ENCODE results near the gene F10.

F10 gene

DNA sequence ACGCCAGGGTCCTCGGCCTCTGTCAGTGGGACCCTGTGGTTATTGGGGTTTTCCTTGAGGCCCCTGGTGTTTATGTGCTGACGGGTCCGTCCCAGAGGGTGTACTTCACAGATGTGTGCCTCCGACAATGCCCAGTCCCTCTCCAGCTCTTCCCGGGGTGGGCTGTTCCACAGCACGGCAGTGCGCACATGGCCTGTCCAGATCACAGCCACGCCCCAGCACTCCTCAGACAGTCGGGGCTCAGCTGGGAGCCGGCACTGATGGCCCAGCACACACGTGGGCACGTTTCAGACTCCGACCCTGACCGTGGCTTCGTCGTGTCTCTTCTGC lies 33.9 kb upstream of the F10 start:
- DNase-seq (ENCODE audit: insufficient read length) (no peak), FAIRE-seq (no peak)
- TF ChIP-seq TAF1 (IDR thresholded peaks at IDR 0.05; ENCODE audit: borderline replicate concordance, low read depth, low read length) (no peak), POLR2A (IDR thresholded peaks at IDR 0.05; ENCODE audit: low read depth, low read length) (no peak), POLR2AphosphoS5 (IDR thresholded peaks at IDR 0.05; ENCODE audit: low read depth, low read length) (no peak)

DNA sequence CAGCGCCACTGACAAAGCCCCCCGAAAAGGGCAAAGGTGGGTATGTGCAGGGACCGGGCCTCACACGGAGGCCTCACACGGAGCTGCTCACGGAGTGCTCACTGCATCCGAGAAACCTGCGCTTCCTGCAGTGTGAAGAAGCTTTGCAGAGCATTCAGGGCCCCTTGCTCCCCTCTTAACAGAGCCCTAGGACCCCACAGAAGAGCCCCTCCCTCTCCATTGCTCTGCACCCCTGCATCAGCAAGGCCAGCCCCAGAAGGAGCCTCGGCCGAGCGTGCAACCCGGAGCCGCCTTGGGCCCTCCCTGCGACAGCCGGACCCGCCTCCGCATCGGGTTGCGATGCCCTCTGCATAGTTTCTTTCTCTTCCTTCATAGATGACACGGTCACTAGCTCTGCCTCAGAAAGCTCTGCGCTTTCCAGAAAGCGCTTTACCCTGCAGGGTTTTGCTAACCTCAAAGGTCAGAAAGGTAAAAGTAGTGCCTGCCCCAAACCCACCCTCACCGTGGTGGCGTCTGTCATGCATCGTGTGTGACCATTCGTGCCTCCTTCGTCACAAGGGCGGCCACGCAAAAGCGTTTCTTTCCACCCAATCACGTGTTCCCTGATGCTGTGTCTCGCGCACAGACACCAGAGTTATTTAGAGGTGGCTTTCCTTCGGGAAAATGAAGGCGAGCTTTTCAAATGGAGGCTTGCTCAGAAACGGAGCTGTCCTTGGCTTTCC lies 32.7 kb upstream of the F10 start:
- no peak for FAIRE-seq
- DNase-seq (ENCODE audit: insufficient read length), result no peak
- TF ChIP-seq POLR2A (IDR thresholded peaks at IDR 0.05; ENCODE audit: low read depth, low read length), result no peak
- no peak for TF ChIP-seq TAF1 (IDR thresholded peaks at IDR 0.05; ENCODE audit: borderline replicate concordance, low read depth, low read length)
- TF ChIP-seq POLR2AphosphoS5 (IDR thresholded peaks at IDR 0.05; ENCODE audit: low read depth, low read length), result no peak

DNA sequence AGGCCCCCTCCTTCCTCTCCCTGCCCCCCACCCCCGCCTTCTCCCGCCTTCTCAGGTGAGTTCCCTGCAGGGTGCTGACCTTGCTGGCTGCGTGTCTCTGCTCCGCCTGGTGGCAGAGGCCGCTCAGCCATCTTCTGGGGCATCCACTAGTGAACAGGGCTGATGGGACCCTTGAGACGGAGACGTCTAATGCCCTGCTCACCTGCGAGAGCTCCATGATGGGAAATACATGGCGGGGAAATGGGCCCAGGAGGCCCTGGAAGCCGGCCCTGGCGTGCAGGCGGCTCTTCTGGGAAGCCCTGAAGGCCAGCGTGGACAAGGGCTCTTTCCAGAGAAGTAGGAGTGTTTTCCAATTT lies 32.2 kb upstream of the F10 start:
- no peak for TF ChIP-seq TAF1 (IDR thresholded peaks at IDR 0.05; ENCODE audit: borderline replicate concordance, low read depth, low read length)
- no peak for TF ChIP-seq POLR2A (IDR thresholded peaks at IDR 0.05; ENCODE audit: low read depth, low read length)
- TF ChIP-seq POLR2AphosphoS5 (IDR thresholded peaks at IDR 0.05; ENCODE audit: low read depth, low read length), result no peak
- FAIRE-seq (no peak), DNase-seq (ENCODE audit: insufficient read length) (no peak)

DNA sequence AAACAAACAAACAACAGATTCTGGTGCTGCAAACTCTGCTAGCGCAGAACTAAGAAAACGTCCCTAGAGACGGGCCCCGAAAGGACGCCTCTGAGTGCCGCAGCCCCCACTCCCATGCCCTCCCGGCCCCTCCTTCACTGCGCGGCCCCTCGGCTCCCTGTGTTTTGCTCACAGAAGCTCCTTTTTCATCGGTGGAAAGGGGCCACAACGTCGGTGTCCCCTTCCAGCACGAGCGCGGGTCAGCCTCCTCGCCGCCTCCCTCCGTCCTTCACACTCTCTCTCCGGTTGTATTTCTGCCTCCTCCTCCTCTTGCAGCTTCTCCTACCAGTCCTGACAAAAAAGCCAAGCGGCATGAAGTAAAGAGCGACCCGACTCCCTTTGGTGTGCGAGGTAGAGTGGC lies 31.8 kb upstream of the F10 start:
- TF ChIP-seq POLR2AphosphoS5 (IDR thresholded peaks at IDR 0.05; ENCODE audit: low read depth, low read length), result no peak
- no peak for TF ChIP-seq POLR2A (IDR thresholded peaks at IDR 0.05; ENCODE audit: low read depth, low read length)
- TF ChIP-seq TAF1 (IDR thresholded peaks at IDR 0.05; ENCODE audit: borderline replicate concordance, low read depth, low read length), result no peak
- FAIRE-seq (no peak), DNase-seq (ENCODE audit: insufficient read length) (no peak)

DNA sequence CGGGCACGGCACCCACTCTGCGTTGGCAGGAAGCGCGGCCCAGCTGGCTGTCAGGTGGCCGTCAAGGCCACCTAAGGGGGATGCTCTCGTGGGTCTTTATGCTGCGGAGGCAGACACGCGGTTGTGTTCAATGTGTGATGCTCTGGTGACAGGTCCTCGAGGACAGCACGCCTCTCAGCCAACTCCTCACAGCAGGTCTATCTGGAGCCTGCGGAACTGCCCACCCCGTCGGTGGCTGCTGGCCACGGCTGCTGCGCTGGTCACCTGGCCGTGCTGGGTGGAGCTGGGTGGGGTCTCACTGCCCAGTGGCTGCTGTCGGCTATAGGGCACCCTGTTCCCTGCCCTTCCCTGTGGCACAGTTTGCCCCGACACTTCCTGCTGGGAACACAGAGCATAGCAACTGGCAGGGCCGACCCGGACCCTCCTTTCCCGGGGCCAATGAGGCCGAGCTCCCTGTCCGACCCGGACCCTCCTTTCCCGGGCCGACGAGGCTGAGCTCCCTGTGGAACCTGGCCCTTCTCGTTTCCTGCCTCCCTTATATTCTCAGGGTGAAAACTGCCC lies 31.3 kb upstream of the F10 start:
- no peak for FAIRE-seq
- TF ChIP-seq POLR2A (IDR thresholded peaks at IDR 0.05; ENCODE audit: low read depth, low read length) (no peak), TAF1 (IDR thresholded peaks at IDR 0.05; ENCODE audit: borderline replicate concordance, low read depth, low read length) (no peak), POLR2AphosphoS5 (IDR thresholded peaks at IDR 0.05; ENCODE audit: low read depth, low read length) (no peak)
- DNase-seq (ENCODE audit: insufficient read length), result no peak

DNA sequence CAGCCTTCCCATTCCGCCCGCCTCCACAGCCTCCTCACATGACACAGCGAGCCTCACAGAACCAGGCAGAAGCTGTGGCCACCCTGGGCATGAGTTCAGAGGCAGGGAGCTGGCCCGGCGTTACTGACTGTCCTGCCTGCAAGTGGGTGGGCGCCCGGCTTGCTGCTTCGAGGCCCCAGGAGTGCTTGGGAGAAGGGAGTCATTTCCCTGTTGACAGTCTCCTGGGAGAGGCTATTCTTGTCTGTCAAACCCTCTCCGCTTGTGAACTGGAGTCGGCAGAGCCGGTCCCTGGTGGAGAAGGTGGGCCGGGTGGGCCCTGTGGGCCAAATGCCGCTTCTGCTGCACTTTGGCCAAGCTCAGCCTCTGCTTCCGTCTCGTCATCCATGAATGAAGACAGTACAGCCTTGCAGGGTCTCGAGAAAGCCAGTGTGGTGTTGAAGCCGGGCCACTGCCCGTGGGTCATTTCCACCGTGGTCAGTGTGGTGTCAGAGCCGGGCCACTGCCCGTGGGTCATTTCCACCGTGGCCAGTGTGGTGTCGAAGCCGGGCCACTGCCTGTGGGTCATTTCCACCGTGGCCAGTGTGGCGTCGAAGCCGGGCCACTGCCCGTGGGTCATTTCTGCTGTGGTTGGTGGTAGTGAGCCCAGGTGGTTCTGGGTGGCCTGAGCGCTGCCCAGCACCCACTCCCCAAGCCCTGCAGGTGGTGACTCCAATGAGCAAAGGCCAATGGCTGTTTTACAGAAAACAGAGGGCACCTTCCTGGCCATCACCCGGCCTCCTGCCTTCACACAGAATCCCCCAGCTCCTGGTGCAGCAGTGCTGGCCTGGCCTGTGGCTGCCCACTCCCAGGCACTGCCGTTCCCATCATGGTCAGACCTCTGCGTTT lies 30.5 kb upstream of the F10 start:
- TF ChIP-seq POLR2A (IDR thresholded peaks at IDR 0.05; ENCODE audit: low read depth, low read length) (no peak), POLR2AphosphoS5 (IDR thresholded peaks at IDR 0.05; ENCODE audit: low read depth, low read length) (no peak), TAF1 (IDR thresholded peaks at IDR 0.05; ENCODE audit: borderline replicate concordance, low read depth, low read length) (no peak)
- DNase-seq (ENCODE audit: insufficient read length) (no peak), FAIRE-seq (no peak)

DNA sequence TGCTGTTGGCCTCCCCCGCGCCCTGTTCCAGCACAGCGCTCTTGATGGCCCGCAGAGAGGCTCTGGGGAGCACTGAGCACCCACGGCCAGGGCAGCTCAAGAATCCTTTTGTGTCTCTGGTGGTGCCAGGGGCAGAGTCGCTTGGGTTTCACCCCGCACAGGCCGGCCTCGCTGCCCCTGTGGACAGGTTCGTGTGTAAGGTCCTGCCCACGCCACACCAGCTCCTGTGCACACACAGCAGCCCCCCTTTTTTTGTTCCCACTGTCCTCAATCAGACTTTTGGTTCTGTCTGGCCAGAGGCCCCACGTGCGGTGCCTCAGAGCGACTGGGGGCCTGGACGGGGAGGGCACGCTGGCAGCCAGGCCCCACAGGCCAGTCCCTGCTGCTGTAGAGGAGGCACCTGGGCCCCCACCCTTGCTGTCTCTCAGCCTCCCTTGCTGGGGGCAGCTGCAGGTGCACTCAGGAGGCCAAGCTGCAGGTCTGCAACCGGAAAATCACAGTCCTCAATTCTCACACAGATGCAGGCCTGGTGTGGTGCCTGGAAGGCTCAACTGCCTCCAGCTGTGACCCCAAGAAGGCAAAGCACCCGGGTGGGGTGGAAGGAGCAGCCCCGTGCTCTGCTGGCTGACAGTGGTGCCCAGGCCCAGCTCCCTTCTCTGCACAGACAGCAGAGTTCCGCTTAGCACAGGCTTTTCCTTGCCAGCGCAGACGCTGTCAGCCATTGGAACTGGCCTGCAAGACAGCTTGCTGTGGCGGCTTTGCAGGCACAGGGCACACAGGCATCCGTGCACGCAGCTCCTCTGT lies 29.6 kb upstream of the F10 start:
- FAIRE-seq (no peak), DNase-seq (ENCODE audit: insufficient read length) (no peak)
- TF ChIP-seq POLR2AphosphoS5 (IDR thresholded peaks at IDR 0.05; ENCODE audit: low read depth, low read length) (no peak), TAF1 (IDR thresholded peaks at IDR 0.05; ENCODE audit: borderline replicate concordance, low read depth, low read length) (no peak), POLR2A (IDR thresholded peaks at IDR 0.05; ENCODE audit: low read depth, low read length) (no peak)

DNA sequence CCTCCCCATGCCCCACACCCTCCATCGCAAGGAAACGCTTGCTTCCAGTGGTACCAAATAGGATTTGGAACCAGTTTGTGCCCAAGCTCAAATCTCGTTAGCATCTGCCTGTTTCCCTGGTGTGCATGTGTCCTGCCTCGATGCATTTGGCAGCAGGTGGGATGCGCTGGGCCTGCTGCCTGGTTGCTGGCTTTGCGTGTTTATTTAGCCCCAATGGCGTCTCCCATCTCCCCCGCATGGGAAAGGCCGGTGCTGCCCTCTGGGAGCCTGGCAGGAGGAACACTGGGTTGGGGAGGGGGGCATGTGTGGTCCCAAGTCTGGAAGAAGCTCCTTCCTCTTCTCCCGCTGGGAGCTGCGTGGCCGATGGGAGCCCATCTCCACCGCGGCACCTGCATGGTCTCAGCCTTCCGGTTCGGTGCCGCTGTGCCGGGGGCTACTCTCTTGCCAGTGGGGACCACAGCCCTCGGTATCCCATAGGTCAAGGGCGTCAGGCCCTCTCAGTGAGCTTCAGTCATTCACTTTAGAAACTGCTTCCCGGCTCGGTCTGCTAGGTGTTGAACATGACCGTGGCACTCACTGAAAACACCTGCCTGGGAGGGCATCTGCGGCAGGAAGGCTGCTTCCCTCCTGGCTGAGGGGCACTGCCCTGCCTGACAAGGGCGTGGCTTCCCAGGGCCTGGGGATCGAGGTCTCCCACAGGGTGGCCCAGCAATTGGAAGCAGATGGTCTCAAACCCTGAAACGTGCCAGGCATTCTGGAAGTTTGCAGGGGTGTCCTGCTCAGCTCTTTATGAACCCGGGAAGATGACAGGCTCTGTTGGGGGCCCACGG lies 28.8 kb upstream of the F10 start:
- DNase-seq (ENCODE audit: insufficient read length) (no peak), FAIRE-seq (no peak)
- TF ChIP-seq TAF1 (IDR thresholded peaks at IDR 0.05; ENCODE audit: borderline replicate concordance, low read depth, low read length) (no peak), POLR2AphosphoS5 (IDR thresholded peaks at IDR 0.05; ENCODE audit: low read depth, low read length) (no peak), POLR2A (IDR thresholded peaks at IDR 0.05; ENCODE audit: low read depth, low read length) (no peak)

DNA sequence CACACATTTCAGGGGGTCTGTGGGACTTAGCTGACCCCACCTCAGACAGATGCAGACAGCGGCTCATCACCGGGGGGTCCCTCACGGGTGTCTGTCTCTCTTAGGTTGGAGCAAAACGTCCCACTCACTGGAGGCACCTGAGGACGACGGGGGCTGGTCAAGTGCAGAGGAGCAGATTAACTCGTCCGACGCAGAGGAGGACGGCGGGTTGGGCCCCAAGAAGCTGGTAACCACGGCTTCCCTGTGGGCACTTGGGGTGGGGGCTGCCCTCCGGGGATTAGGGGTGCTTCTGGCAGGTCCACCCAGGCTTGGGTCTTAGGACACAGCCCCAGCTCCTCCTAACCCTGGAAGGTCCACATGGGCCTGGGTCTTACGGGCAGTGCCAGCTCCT lies 28.2 kb upstream of the F10 start:
- no peak for FAIRE-seq
- no peak for DNase-seq (ENCODE audit: insufficient read length)
- TF ChIP-seq POLR2AphosphoS5 (IDR thresholded peaks at IDR 0.05; ENCODE audit: low read depth, low read length), result no peak
- TF ChIP-seq TAF1 (IDR thresholded peaks at IDR 0.05; ENCODE audit: borderline replicate concordance, low read depth, low read length), result no peak
- TF ChIP-seq POLR2A (IDR thresholded peaks at IDR 0.05; ENCODE audit: low read depth, low read length), result no peak

DNA sequence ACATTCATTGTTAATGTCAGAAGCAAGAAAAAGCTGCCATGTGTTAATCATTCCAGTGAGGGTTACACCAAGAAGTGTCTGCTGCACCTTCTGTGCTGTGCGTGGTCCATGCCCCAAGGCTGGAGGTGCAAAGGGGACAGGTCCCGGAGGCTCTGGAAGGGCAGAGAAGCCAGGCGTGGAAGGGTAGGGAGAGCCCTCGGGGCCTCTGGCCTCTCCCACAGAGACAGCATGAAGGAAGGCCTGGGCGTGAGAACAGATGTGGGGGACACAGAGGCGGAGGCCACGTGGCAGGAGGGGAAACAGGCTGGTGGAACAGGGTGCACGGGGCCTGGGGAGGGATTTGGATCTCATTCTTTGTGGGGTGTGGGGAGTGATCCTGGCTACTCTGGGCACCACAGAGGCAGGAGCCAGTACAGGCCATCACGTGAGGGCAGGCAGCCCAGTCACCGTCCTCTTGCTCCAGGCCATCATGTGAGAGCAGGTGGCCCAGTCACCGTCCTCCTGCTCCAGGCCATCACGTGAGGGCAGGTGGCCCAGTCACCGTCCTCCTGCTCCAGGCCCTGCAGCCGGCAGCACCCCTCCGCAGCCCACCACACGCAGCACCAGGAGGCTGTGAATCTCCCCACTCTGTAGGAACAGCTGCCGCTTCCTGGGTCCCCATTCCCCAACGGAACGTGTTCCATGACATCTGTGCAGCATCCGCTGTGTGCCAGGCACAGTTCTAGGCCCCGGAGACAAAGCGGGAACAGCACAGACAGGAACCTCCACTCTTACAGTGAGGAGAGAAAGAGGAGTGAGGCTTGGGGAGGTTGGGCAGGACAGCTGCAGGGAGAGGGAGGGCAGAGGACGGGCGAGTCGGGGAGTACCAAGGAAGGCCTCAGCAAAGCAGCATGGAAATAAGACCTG lies 27.2 kb upstream of the F10 start:
- TF ChIP-seq POLR2AphosphoS5 (IDR thresholded peaks at IDR 0.05; ENCODE audit: low read depth, low read length) (no peak), TAF1 (IDR thresholded peaks at IDR 0.05; ENCODE audit: borderline replicate concordance, low read depth, low read length) (no peak), POLR2A (IDR thresholded peaks at IDR 0.05; ENCODE audit: low read depth, low read length) (no peak)
- no peak for FAIRE-seq

More for the DNA sequence above, 27.2 kb upstream of the F10 start:
- DNase-seq (ENCODE audit: insufficient read length), result no peak
